Vagina (tissue), 2 donors: ENCODE data around the gene GPR62.

Experiments used
- POLR2A ChIP-seq, 2 donors: fragments of 450-650 bp; IDR thresholded peaks; one replicate each; pipeline ENCODE4 v1.6.1; 2017; ENCODE audit warnings: antibody characterized with exemption in 2 of 2, mild to moderate bottlenecking in 2 of 2, moderate library complexity in 2 of 2
- POLR2AphosphoS5 ChIP-seq, 2 donors: sonication (generic); formaldehyde crosslinking; IDR thresholded peaks; one replicate each; pipeline ENCODE4 v1.9.0; 2017; ENCODE audit warnings: antibody characterized with exemption in 2 of 2, mild to moderate bottlenecking in 2 of 2, low read depth in 1 of 2; ENCODE audit not compliant: insufficient read depth in 1 of 2
- TF ChIP-seq, protein P1 (sequence below), 3 experiments: fragments of 450-650 bp in 2 of 3; fragments of 200-600 bp in 1 of 3; sonication (generic) in 1 of 3; IDR thresholded peaks; one replicate each; pipeline ENCODE4 v1.5.1; 2017 to 2019; ENCODE audit warnings: antibody characterized with exemption in 3 of 3, mild to moderate bottlenecking in 2 of 3, moderate library complexity in 2 of 3

DNA sequence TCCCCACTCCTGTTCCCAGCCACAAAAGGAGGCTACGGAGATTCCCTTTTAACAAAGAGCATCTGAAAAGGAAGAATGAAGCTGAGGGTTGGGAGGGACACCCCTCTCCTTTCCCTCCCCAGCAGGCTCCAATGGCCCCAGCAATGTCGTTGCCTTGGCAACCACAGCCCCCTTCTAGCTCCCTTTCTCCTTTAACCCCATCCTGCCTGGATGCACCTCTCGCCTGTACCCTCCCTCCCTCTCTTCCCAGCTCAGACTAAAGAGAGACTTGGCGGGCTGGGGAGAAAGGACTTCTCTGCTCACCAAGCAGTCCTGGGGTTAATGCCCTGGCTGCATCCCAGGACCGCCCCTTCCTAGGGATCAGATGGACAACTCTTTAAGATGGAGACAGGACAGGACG is 47.6 kb downstream of the GPR62 start:
- TF ChIP-seq, protein P1, sequence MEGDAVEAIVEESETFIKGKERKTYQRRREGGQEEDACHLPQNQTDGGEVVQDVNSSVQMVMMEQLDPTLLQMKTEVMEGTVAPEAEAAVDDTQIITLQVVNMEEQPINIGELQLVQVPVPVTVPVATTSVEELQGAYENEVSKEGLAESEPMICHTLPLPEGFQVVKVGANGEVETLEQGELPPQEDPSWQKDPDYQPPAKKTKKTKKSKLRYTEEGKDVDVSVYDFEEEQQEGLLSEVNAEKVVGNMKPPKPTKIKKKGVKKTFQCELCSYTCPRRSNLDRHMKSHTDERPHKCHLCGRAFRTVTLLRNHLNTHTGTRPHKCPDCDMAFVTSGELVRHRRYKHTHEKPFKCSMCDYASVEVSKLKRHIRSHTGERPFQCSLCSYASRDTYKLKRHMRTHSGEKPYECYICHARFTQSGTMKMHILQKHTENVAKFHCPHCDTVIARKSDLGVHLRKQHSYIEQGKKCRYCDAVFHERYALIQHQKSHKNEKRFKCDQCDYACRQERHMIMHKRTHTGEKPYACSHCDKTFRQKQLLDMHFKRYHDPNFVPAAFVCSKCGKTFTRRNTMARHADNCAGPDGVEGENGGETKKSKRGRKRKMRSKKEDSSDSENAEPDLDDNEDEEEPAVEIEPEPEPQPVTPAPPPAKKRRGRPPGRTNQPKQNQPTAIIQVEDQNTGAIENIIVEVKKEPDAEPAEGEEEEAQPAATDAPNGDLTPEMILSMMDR (IDR thresholded peaks at IDR 0.05): no peak
- TF ChIP-seq POLR2AphosphoS5 (IDR thresholded peaks at IDR 0.05; ENCODE audit: insufficient read depth in 1 of 2, low read depth in 1 of 2) (no peak), POLR2A (IDR thresholded peaks at IDR 0.05) (no peak)
